IMR-90 (cell line): ENCODE data around the gene ENDOV. TPM values are rescaled to one million over a fixed set of nuclear protein-coding genes. Genes with fewer than 3 reads are reported as not detected.

ENCODE experiments used
- ATAC-seq: fragments of 200-7000 bp; cut with Tn5 transposase; 2 replicates; pipeline ENCODE4 v1.9.1; 2020; ENCODE audit warnings: low read depth, mild to moderate bottlenecking, moderate library complexity
- BruUV-seq: library from RNA; stranded (reverse); fragments of 400-500 nt; replicated peaks from 2 replicates; lab custom pipeline; 2021; lab: Mats Ljungman, UMichigan
- CTCF ChIA-PET: fragments of 300-600 bp; formaldehyde crosslinking; extraction: SDS; loops from one replicate; lab custom pipeline; 2021; ENCODE audit warnings: antibody characterized with exemption; lab: Yijun Ruan, JAX
- POLR2A ChIA-PET: fragments of 300-600 bp; sonication (Branson Sonifier 250); formaldehyde crosslinking; loops from one replicate; lab custom pipeline; 2022; ENCODE audit warnings: antibody characterized with exemption; ENCODE audit not compliant: unreplicated experiment; lab: Charles Lee
- DNase-seq: peaks from one replicate; pipeline ENCODE4 v3.0.0; 2013
- H2AFZ ChIP-seq: replicated peaks from 2 replicates; pipeline ENCODE3; 2013; ENCODE audit warnings: low read length, mild to moderate bottlenecking; ENCODE audit not compliant: poor library complexity
- H2AK5ac ChIP-seq: 2 replicates; pipeline ENCODE4 v1.6.1; 2013; ENCODE audit warnings: low read depth, low read length, inconsistent platforms
- H2AK9ac ChIP-seq: replicated peaks from 2 replicates; pipeline ENCODE3; 2013; ENCODE audit warnings: mild to moderate bottlenecking, low read depth, low read length, moderate library complexity; ENCODE audit not compliant: poor library complexity
- H2BK120ac ChIP-seq: 2 replicates; pipeline ENCODE4 v1.6.1; 2013; ENCODE audit warnings: low read depth, low read length, inconsistent platforms
- H2BK15ac ChIP-seq: 3 replicates; pipeline ENCODE4 v1.6.1; 2013; ENCODE audit warnings: low read depth, low read length, inconsistent platforms
- H2BK20ac ChIP-seq: 2 replicates; pipeline ENCODE4 v1.6.1; 2013; ENCODE audit warnings: low read depth, mild to moderate bottlenecking, inconsistent platforms, low read length, moderate library complexity
- H2BK5ac ChIP-seq: 2 replicates; pipeline ENCODE4 v1.6.1; 2013; ENCODE audit warnings: mild to moderate bottlenecking, low read depth, low read length, inconsistent platforms; ENCODE audit not compliant: poor library complexity, severe bottlenecking
- H3K14ac ChIP-seq: replicated peaks from 2 replicates; pipeline ENCODE4 v1.6.1; 2013; ENCODE audit warnings: low read depth, low read length, inconsistent platforms
- H3K18ac ChIP-seq: 2 replicates; pipeline ENCODE4 v1.6.1; 2013; ENCODE audit warnings: low read depth, low read length, control low read depth
- H3K23ac ChIP-seq: 2 replicates; pipeline ENCODE4 v1.6.1; 2013; ENCODE audit warnings: low read depth, low read length, inconsistent platforms
- H3K27ac ChIP-seq: 2 replicates; pipeline ENCODE4 v1.5.1; 2013; ENCODE audit warnings: mild to moderate bottlenecking, control low read depth, low read length; ENCODE audit not compliant: insufficient read depth
- H3K27me3 ChIP-seq: 2 replicates; pipeline ENCODE4 v1.6.1; 2013; ENCODE audit warnings: low read length; ENCODE audit not compliant: control insufficient read depth, insufficient read depth
- H3K36me3 ChIP-seq: 2 replicates; pipeline ENCODE4 v1.6.1; 2013; ENCODE audit warnings: low read length, mixed read lengths; ENCODE audit not compliant: control insufficient read depth, insufficient read depth
- H3K4ac ChIP-seq: 2 replicates; pipeline ENCODE4 v1.6.1; 2013; ENCODE audit warnings: low read depth, low read length, inconsistent platforms
- H3K4me1 ChIP-seq: 2 replicates; pipeline ENCODE4 v1.6.1; 2013; ENCODE audit warnings: low read length, mixed read lengths; ENCODE audit not compliant: control insufficient read depth, insufficient read depth
- H3K4me2 ChIP-seq: 2 replicates; pipeline ENCODE4 v1.6.1; 2013; ENCODE audit warnings: low read depth, mild to moderate bottlenecking, control low read depth, low read length, moderate library complexity
- H3K4me3 ChIP-seq: 2 replicates; pipeline ENCODE4 v1.5.1; 2013; ENCODE audit warnings: low read depth, mild to moderate bottlenecking, control low read depth, low read length, moderate library complexity; ENCODE audit not compliant: insufficient read depth
- H3K56ac ChIP-seq: 2 replicates; pipeline ENCODE4 v1.6.1; 2013; ENCODE audit warnings: low read length, inconsistent platforms; ENCODE audit not compliant: insufficient read depth; ENCODE audit errors: extremely low read depth
- H3K79me1 ChIP-seq, 2 experiments: 2 replicates each; pipeline ENCODE4 v1.6.1; 2013; ENCODE audit warnings: low read length in 2 of 2, inconsistent platforms in 1 of 2, low read depth in 1 of 2
- H3K9ac ChIP-seq: 2 replicates; pipeline ENCODE4 v1.6.1; 2013; ENCODE audit warnings: low read depth, low read length, control low read depth
- H3K9me1 ChIP-seq: 2 replicates; pipeline ENCODE4 v1.6.1; 2013; ENCODE audit warnings: low read length, inconsistent platforms; ENCODE audit not compliant: insufficient read depth
- H3K9me3 ChIP-seq: 2 replicates; pipeline ENCODE4 v1.6.1; 2013; ENCODE audit warnings: low read length; ENCODE audit not compliant: control insufficient read depth, insufficient read depth
- H4K20me1 ChIP-seq: 2 replicates; pipeline ENCODE4 v1.6.1; 2013; ENCODE audit warnings: low read length, inconsistent platforms; ENCODE audit not compliant: insufficient read depth
- H4K5ac ChIP-seq: 2 replicates; pipeline ENCODE4 v1.6.1; 2013; ENCODE audit warnings: mild to moderate bottlenecking, low read depth, low read length, control low read depth
- H4K8ac ChIP-seq, 2 experiments: 2 replicates each; pipeline ENCODE4 v1.6.1; 2013; ENCODE audit warnings: low read depth in 2 of 2, low read length in 2 of 2, control low read depth in 1 of 2, inconsistent platforms in 1 of 2
- H4K91ac ChIP-seq: 2 replicates; pipeline ENCODE4 v1.6.1; 2013; ENCODE audit warnings: low read depth, low read length, inconsistent platforms; ENCODE audit not compliant: insufficient read depth
- BHLHE40 ChIP-seq: fragments of 150-350 bp; IDR thresholded peaks from 2 replicates; pipeline ENCODE4 v1.6.1; 2016; ENCODE audit warnings: mild to moderate bottlenecking, low read depth, low read length
- CEBPB ChIP-seq: IDR thresholded peaks from 2 replicates; pipeline ENCODE4 v1.6.1; 2012; ENCODE audit warnings: low read depth, low read length, improper control_type of control experiment
- ELK1 ChIP-seq: fragments of 150-350 bp; IDR thresholded peaks from 2 replicates; pipeline ENCODE4 v1.6.1; 2016; ENCODE audit warnings: low read depth, mild to moderate bottlenecking, low read length, moderate library complexity, borderline replicate concordance
- FOS ChIP-seq: fragments of 150-350 bp; IDR thresholded peaks from 2 replicates; pipeline ENCODE4 v1.6.1; 2016; ENCODE audit warnings: low read depth, low read length
- MAZ ChIP-seq: IDR thresholded peaks from 2 replicates; pipeline ENCODE4 v1.6.1; 2012; ENCODE audit warnings: low read depth, mild to moderate bottlenecking, low read length, improper control_type of control experiment, moderate library complexity, borderline replicate concordance
- MXI1 ChIP-seq: IDR thresholded peaks from 2 replicates; pipeline ENCODE4 v1.6.1; 2012; ENCODE audit warnings: low read depth, mild to moderate bottlenecking, low read length, moderate library complexity, borderline replicate concordance
- SMC3 ChIP-seq: fragments of 150-350 bp; IDR thresholded peaks from 2 replicates; pipeline ENCODE4 v1.6.1; 2016; ENCODE audit warnings: low read depth, mild to moderate bottlenecking, antibody characterized with exemption, low read length, moderate library complexity
- USF2 ChIP-seq: fragments of 150-350 bp; IDR thresholded peaks from 2 replicates; pipeline ENCODE4 v1.6.1; 2017; ENCODE audit warnings: mild to moderate bottlenecking, antibody characterized with exemption, low read length, low read depth
- WGBS, 2 experiments: methylation state at CpG; one replicate each; pipeline versions ENCODE4 v1.1.5 to v1.1.7; 2013; ENCODE audit warnings: missing lambda C conversion rate in 2 of 2; ENCODE audit not compliant: insufficient read length in 1 of 2; ENCODE audit errors: extremely low coverage in 2 of 2; 5-methylcytosine and 5-hydroxymethylcytosine counted together
- dilution Hi-C: fragments of 300-500 bp; cut with HindIII; formaldehyde crosslinking; loops from one replicate; pipeline ENCODE4 v1.14.3; 2018; ENCODE audit warnings: low sequenced_read_pairs; ENCODE audit not compliant: unreplicated experiment
- in situ Hi-C: fragments of 300-500 bp; cut with MboI; formaldehyde crosslinking; loops from 3 replicates; pipeline ENCODE4 v1.14.3; 2019; ENCODE audit warnings: low sequenced_read_pairs, inconsistent platforms, mixed read lengths
- intact Hi-C: fragments of 100-400 bp; cut with micrococcal nuclease; formaldehyde crosslinking; loops from 2 replicates; pipeline ENCODE4 v1.10.0; 2022
- polyA plus RNA-seq, 3 experiments: library from polyadenylated mRNA; depleted of rRNA; stranded (reverse); fragments of >200 nt; gene quantifications; 2 replicates each; pipeline ENCODE4 v1.2.3, GENCODE V29; 2012; ENCODE audit warnings: low replicate concordance in 1 of 3
- total RNA-seq: library from RNA; depleted of rRNA; stranded (reverse); fragments of >200 nt; gene quantifications from 2 replicates; pipeline ENCODE4 v1.2.3, GENCODE V29; 2012

ENDOV gene
- total and polyA plus RNA-seq, 2 of the 4 experiments (the other 2 are of a cell fraction) = 15.1 to 30.3 TPM

DNA sequence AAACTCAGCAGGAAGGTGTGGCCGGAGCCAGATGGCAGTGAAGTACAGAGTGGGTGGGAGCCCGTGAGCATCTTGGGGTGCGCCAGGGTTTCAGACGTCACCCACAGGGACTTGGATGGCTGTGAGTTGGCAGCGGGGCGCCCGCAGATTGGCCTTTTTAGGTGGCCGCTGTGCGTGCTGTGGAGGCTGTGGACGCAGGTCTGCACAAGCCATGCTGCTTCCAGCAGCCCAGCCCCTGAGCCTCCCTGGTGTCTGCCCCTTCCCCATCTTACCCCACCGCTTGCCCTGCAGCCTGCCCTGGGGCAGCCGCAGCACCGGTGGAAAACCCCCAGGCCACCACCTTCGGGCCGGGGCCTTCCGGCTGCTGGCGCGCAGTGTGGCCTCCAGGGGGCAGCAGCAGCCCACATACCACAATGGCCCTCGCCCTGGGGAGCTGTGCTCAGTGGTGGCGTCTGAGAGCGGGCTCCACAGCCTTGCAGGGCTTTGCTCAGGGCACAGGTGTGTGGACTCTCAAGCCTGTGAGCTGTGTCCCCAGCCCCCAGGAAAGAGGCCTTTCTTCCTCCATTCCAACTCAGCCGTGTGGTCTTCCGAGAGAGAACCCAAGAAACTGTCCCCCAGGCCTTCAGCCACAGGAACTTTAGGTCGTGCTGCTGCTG lies 11.8 kb downstream of the ENDOV start (continued):
- TF ChIP-seq MXI1 (no peak), SMC3 (peak; percentile 96)

GRCh38 chr17:80427366-80428282 lies 12.7 kb downstream of the ENDOV start:
- no peak overlapping the region for H3K14ac ChIP-seq
- H2BK20ac ChIP-seq = no peak overlapping the region
- POLR2A ChIA-PET = interaction anchor here (0.6 kb wide), 1 partner anchor 8 kb away, joined by 4 read pairs; no protein-coding TSS in a partner anchor
- peaks cover 13% of the 10 kb centered on the region; the same call in 1 of the 2 replicates for H3K36me3 ChIP-seq
- no peak overlapping the region for H3K56ac ChIP-seq
- H2AK5ac ChIP-seq = no peak overlapping the region; the same call in 1 of the 2 replicates
- no peaks in the 10 kb centered on the region for H3K9me1 ChIP-seq
- CTCF ChIA-PET = interaction anchor here (0.6 to 1.0 kb wide), 5 partner anchors 13 to 670 kb away, joined by 3 to 5 read pairs (median 3); partner anchors contain the start of gene ENDOV
- H3K27ac ChIP-seq = no peak overlapping the region
- H3K4ac ChIP-seq = no peak overlapping the region
- no peaks in the 10 kb centered on the region for H3K27me3 ChIP-seq
- peak overlapping the region; percentile 32 for H2AFZ ChIP-seq
- H2AK9ac ChIP-seq = peak overlapping the region; percentile 87
- dilution Hi-C loops (no loop called here), intact Hi-C loops (loop anchor here (1.0 to 5.0 kb wide), 5 partner anchors 45 to 553 kb away; no protein-coding TSS in a partner anchor), in situ Hi-C loops (loop anchor here (5.0 to 10.0 kb wide), 2 partner anchors 447 to 555 kb away; no protein-coding TSS in a partner anchor)
- WGBS, 2 experiments = 88% methylated on average over 7 of the region's 27 CpGs; no CpG with 5 or more reads in 1 of the 2 experiments
- no peak overlapping the region for H3K9ac ChIP-seq
- no peaks in the 10 kb centered on the region for H3K79me1 ChIP-seq
- H3K4me3 ChIP-seq = no peak overlapping the region
- no peak overlapping the region for H3K4me2 ChIP-seq
- H4K20me1 ChIP-seq = peaks cover 7% of the 10 kb centered on the region
- H3K9me3 ChIP-seq = no peaks in the 10 kb centered on the region
- no peak overlapping the region for H4K8ac ChIP-seq
- no peak for DNase-seq
- ATAC-seq = no peak
- 0 out of 2 replicates have a peak overlapping the region, but pooled peaks have one; percentile 10 for H2BK120ac ChIP-seq
- H4K5ac ChIP-seq = no peak overlapping the region
- no peak overlapping the region for H3K23ac ChIP-seq
- H3K4me1 ChIP-seq = no peaks in the 10 kb centered on the region
- no peak overlapping the region for H2BK5ac ChIP-seq
- no peak overlapping the region for H4K91ac ChIP-seq
- no peak overlapping the region for H2BK15ac ChIP-seq
- no peak overlapping the region for H3K18ac ChIP-seq
- BruUV-seq = no TSS peak
- no peak for TF ChIP-seq CEBPB
- no peak for TF ChIP-seq ELK1
- no peak for TF ChIP-seq USF2
- no peak for TF ChIP-seq BHLHE40
- no peak for TF ChIP-seq SMC3
- TF ChIP-seq FOS = no peak
- TF ChIP-seq MAZ = no peak
